GM19467 (cell line): ENCODE data around the gene MED9.

Experiments used
- ATAC-seq: cut with Tn5 transposase; IDR thresholded peaks from one replicate; pipeline ENCODE4 v1.9.1; 2021; ENCODE audit warnings: mild to moderate bottlenecking, moderate library complexity; ENCODE audit not compliant: unreplicated experiment

Gene MED9

GRCh38 chr17:17533901-17534441 is 57.2 kb downstream of the MED9 start:
- ATAC-seq: no peak

GRCh38 chr17:17535957-17536356 is 59.2 kb downstream of the MED9 start:
- ATAC-seq: no peak

GRCh38 chr17:17536702-17537101 is 59.9 kb downstream of the MED9 start:
- no peak for ATAC-seq

DNA sequence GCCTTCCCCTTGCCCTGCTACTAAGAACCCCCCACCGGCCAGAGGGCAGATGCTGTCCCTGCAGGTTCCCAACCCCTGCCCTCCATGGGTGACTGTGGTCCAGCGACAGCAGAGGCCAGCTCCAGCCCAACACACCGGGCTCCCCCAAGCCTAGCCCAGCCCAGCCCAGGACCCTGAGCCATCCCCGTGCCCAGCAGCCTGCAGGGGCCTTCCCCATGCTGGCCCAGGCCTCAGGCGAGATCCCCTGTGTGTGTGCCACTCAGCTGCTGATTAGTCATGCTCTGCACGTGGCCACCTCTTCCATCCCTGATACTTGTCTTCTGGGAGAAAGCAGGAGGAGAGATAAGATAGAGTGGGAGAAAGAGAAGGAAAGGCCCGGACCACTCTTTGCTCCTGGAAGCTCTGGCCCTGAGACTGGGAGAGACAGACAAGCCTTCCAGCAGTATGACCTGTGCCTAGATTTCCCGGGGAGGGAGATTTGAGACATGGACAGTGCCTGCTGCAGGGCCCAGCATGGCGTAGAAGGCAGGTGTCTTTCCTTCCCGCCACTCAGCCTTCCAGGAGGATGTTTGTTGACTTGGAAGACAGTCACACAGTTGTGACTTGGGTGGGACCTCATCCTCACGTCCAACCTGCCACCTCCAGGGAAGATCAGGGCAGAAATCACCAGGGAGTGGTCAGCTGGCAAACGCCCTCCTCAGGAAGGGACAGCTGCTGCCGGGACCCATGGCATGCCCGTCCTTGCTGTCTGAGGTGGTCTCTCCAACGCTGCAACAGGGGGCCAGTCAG is 60.7 kb downstream of the MED9 start:
- ATAC-seq: no peak

GRCh38 chr17:17538417-17539391 is 61.9 kb downstream of the MED9 start:
- ATAC-seq: no peak

- no peak for ATAC-seq
Measured at GRCh38 chr17:17539591-17539990, 62.8 kb downstream of the MED9 start.

DNA sequence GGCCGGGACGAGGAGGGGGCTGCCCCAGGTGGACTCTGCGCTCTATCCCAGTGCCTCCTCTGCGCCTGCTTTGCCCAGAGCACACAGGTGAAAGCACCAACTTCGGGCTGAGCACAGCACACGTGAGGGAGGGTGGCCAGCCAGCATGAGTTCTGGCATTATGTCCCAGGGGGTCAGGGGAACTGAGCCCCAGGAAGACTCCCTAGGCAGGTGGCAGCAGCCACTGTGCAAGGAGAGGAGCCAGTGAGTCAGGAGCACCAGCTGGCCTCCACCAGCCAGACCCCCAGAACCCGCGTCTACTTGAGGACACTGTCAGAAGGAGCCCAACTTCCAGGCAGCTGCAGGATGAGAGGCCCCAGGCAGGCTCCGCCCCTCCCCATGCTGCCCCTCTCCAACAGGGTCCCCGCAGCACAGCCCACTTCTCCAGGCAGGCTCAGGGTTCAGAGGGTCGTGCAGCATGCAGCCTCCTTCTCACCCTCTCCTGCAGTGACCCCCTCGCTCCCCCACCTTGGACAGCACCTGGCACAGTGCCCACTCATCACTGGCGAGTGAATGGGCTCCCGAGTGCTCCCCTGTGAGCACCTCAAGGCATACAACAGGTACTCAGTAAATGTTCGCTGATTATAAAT is 63.6 kb downstream of the MED9 start:
- no peak for ATAC-seq

GRCh38 chr17:17540935-17541639 is 64.3 kb downstream of the MED9 start:
- no peak for ATAC-seq

- ATAC-seq: no peak
Measured at GRCh38 chr17:17541640-17542001, 64.8 kb downstream of the MED9 start.
